H1 (cell line): ENCODE measurements around the gene NBPF3. TPM values are rescaled to one million over a fixed set of nuclear protein-coding genes. Genes with fewer than 3 reads are reported as not detected.

Experiments used
- CTCF ChIA-PET: fragments of 300-600 bp; sonication (Branson Sonifier 250); formaldehyde crosslinking; loops from one replicate; lab custom pipeline; 2021; ENCODE audit not compliant: partially characterized antibody; lab: Charles Lee
- POLR2A ChIA-PET: fragments of 300-600 bp; sonication (Branson Sonifier 250); formaldehyde crosslinking; loops from one replicate; lab custom pipeline; 2021; ENCODE audit warnings: inconsistent platforms; ENCODE audit not compliant: partially characterized antibody; lab: Charles Lee
- DNase-seq, 2 experiments: peaks; one replicate each; pipeline versions ENCODE4 v3.0.0 to v3.0.0-alpha.2; 2010 to 2022; ENCODE audit warnings: low spot score in 2 of 2, low read depth in 1 of 2, mixed read lengths in 1 of 2
- FAIRE-seq: peaks from 2 replicates; lab custom pipeline; 2011; peaks lifted over from hg19 to GRCh38; lab: Jason Lieb, UNC
- H2AFZ ChIP-seq: 2 replicates; pipeline ENCODE4 v1.8.1; 2012; ENCODE audit warnings: low read length, inconsistent platforms
- H2AK5ac ChIP-seq: 2 replicates; pipeline ENCODE4 v1.6.1; 2013; ENCODE audit warnings: low read depth, low read length
- H2BK120ac ChIP-seq: replicated peaks from 2 replicates; pipeline ENCODE3; 2013; ENCODE audit warnings: low read depth, low read length, inconsistent platforms
- H2BK12ac ChIP-seq: 2 replicates; pipeline ENCODE4 v1.6.1; 2013; ENCODE audit warnings: low read depth, low read length
- H2BK15ac ChIP-seq: 2 replicates; pipeline ENCODE4 v1.6.1; 2013; ENCODE audit warnings: low read length
- H2BK20ac ChIP-seq: 2 replicates; pipeline ENCODE4 v1.6.1; 2013; ENCODE audit warnings: low read length
- H2BK5ac ChIP-seq: 2 replicates; pipeline ENCODE4 v1.6.1; 2013; ENCODE audit warnings: low read depth, low read length
- H3K14ac ChIP-seq: 2 replicates; pipeline ENCODE4 v1.6.1; 2013; ENCODE audit warnings: inconsistent platforms; ENCODE audit not compliant: insufficient read length
- H3K18ac ChIP-seq: 2 replicates; pipeline ENCODE4 v1.6.1; 2013; ENCODE audit warnings: low read length; ENCODE audit errors: extremely low read depth
- H3K23ac ChIP-seq: 2 replicates; pipeline ENCODE4 v1.6.1; 2013; ENCODE audit warnings: inconsistent platforms; ENCODE audit not compliant: insufficient read length
- H3K23me2 ChIP-seq: 2 replicates; pipeline ENCODE4 v1.6.1; 2013; ENCODE audit warnings: low read depth, low read length
- H3K27ac ChIP-seq: 2 replicates; pipeline ENCODE4 v1.6.1; 2011; ENCODE audit warnings: low read depth, low read length, inconsistent platforms
- H3K27me3 ChIP-seq, 4 experiments: replicated peaks in 1 of 4; 1 replicate in 1 of 4; 2 replicates in 3 of 4; pipeline versions ENCODE4 v1.6.1 to v1.8.1; 2011 to 2013; ENCODE audit warnings: low read length in 3 of 4, mild to moderate bottlenecking in 3 of 4, inconsistent platforms in 2 of 4, mixed read lengths in 2 of 4, moderate library complexity in 1 of 4; ENCODE audit not compliant: control insufficient read depth in 3 of 4, insufficient read depth in 3 of 4; ENCODE audit errors: extremely low read depth in 1 of 4
- H3K36me3 ChIP-seq, 4 experiments: 2 replicates each; pipeline versions ENCODE4 v1.6.1 to v1.8.1; 2011 to 2013; ENCODE audit warnings: mild to moderate bottlenecking in 4 of 4, low read length in 3 of 4, moderate library complexity in 2 of 4, control low read depth in 1 of 4, inconsistent platforms in 1 of 4; ENCODE audit not compliant: insufficient read depth in 4 of 4, control insufficient read depth in 2 of 4
- H3K4ac ChIP-seq: replicated peaks from 2 replicates; pipeline ENCODE3; 2013; ENCODE audit warnings: low read length, low read depth, mixed read lengths, inconsistent platforms; ENCODE audit not compliant: insufficient read length
- H3K4me1 ChIP-seq, 4 experiments: replicated peaks in 1 of 4; 1 replicate in 1 of 4; 2 replicates in 3 of 4; pipeline versions ENCODE4 v1.6.1 to v1.8.1; 2011 to 2013; ENCODE audit warnings: low read length in 3 of 4, inconsistent platforms in 2 of 4, mixed read lengths in 1 of 4; ENCODE audit not compliant: insufficient read depth in 4 of 4, control insufficient read depth in 3 of 4
- H3K4me2 ChIP-seq, 2 experiments: 2 replicates each; pipeline versions ENCODE4 v1.6.1 to v1.8.1; 2011 to 2013; ENCODE audit warnings: low read depth in 2 of 2, low read length in 2 of 2, control low read depth in 1 of 2, inconsistent platforms in 1 of 2, mild to moderate bottlenecking in 1 of 2; ENCODE audit not compliant: insufficient read depth in 1 of 2
- H3K4me3 ChIP-seq, 4 experiments: fragments of 200-600, 300-600 bp in 1 of 4; sonication (generic), shearing (Covaris generic), sonication (Bioruptor Twin) in 1 of 4; 2 replicates each; pipeline versions ENCODE4 v1.5.1 to v1.8.1; 2011 to 2016; ENCODE audit warnings: low read length in 4 of 4, low read depth in 3 of 4, control low read depth in 2 of 4, inconsistent platforms in 2 of 4, mild to moderate bottlenecking in 2 of 4, mixed read lengths in 1 of 4, moderate library complexity in 1 of 4; ENCODE audit not compliant: insufficient read depth in 2 of 4; ENCODE audit errors: extremely low read depth in 1 of 4
- H3K56ac ChIP-seq: replicated peaks from 2 replicates; pipeline ENCODE3; 2013; ENCODE audit warnings: low read depth, mild to moderate bottlenecking, mixed read lengths, low read length, inconsistent platforms; ENCODE audit not compliant: insufficient read length
- H3K79me1 ChIP-seq: 2 replicates; pipeline ENCODE4 v1.6.1; 2013; ENCODE audit warnings: low read depth, low read length, control low read depth
- H3K79me2 ChIP-seq, 2 experiments: 2 replicates each; pipeline versions ENCODE4 v1.6.1 to v1.8.1; 2012 to 2013; ENCODE audit warnings: low read length in 2 of 2, mild to moderate bottlenecking in 2 of 2, inconsistent platforms in 1 of 2; ENCODE audit not compliant: insufficient read depth in 2 of 2, control insufficient read depth in 1 of 2
- H3K9ac ChIP-seq, 4 experiments: replicated peaks in 1 of 4; 1 replicate in 1 of 4; 2 replicates in 3 of 4; pipeline versions ENCODE4 v1.6.1 to v1.8.1; 2011 to 2013; ENCODE audit warnings: low read depth in 3 of 4, low read length in 3 of 4, control low read depth in 2 of 4, mild to moderate bottlenecking in 2 of 4, moderate library complexity in 2 of 4, inconsistent platforms in 1 of 4; ENCODE audit errors: extremely low read depth in 1 of 4
- H3K9me3 ChIP-seq, 2 experiments: 2 replicates each; pipeline versions ENCODE4 v1.6.1 to v1.8.1; 2012 to 2013; ENCODE audit warnings: mild to moderate bottlenecking in 2 of 2, moderate library complexity in 2 of 2, control low read depth in 1 of 2, inconsistent platforms in 1 of 2, low read depth in 1 of 2, low read length in 1 of 2, mixed read lengths in 1 of 2; ENCODE audit not compliant: insufficient read depth in 2 of 2
- H4K20me1 ChIP-seq, 2 experiments: replicated peaks in 1 of 2; 2 replicates each; pipeline versions ENCODE3 to v1.8.1; 2011 to 2013; ENCODE audit warnings: inconsistent platforms in 2 of 2, low read length in 2 of 2, mild to moderate bottlenecking in 1 of 2; ENCODE audit not compliant: insufficient read depth in 2 of 2, control insufficient read depth in 1 of 2
- H4K5ac ChIP-seq: 2 replicates; pipeline ENCODE4 v1.6.1; 2013; ENCODE audit warnings: low read length, low read depth, mixed read lengths, inconsistent platforms; ENCODE audit not compliant: insufficient read length
- H4K8ac ChIP-seq: 2 replicates; pipeline ENCODE4 v1.8.0; 2013; ENCODE audit warnings: mild to moderate bottlenecking, moderate library complexity, low read length, inconsistent platforms; ENCODE audit not compliant: insufficient read depth; ENCODE audit errors: extremely low read depth
- H4K91ac ChIP-seq: replicated peaks from 2 replicates; pipeline ENCODE3; 2013; ENCODE audit warnings: low read length, mixed read lengths, inconsistent platforms; ENCODE audit not compliant: insufficient read length
- CBX5 ChIP-seq: fragments of 300-800, 300-1000 bp; sonication (generic); IDR thresholded peaks from 2 replicates; pipeline ENCODE4 v1.7.1; 2016; ENCODE audit warnings: antibody characterized with exemption, low read length, low read depth
- WGBS, 2 experiments: shearing (Covaris generic) in 1 of 2; methylation state at CpG; one replicate each; pipeline versions ENCODE4 v1.1.6 to v1.1.7; 2013 to 2015; ENCODE audit warnings: low lambda C conversion rate in 2 of 2, mixed read lengths in 2 of 2, inconsistent platforms in 1 of 2, low coverage in 1 of 2, missing lambda C conversion rate in 1 of 2; ENCODE audit not compliant: insufficient replicate concordance in 2 of 2, insufficient coverage in 1 of 2, insufficient read length in 1 of 2; ENCODE audit errors: extremely low coverage in 1 of 2, missing lambda C conversion rate in 1 of 2; 5-methylcytosine and 5-hydroxymethylcytosine counted together
- polyA plus RNA-seq, 7 experiments: library from polyadenylated mRNA; depleted of rRNA in 3 of 7; stranded (reverse) in 5 of 7; unstranded in 2 of 7; fragments of >200 nt in 5 of 7; fragments of 200-250 nt in 2 of 7; gene quantifications; 1 replicate in 5 of 7; 2 replicates in 1 of 7; 4 replicates in 1 of 7; pipeline versions ENCODE4 v1.2.1 to v1.2.3, GENCODE V29; 2011 to 2013; ENCODE audit warnings: missing spikeins in 2 of 7, mixed read lengths in 2 of 7
- total RNA-seq: library from RNA; stranded (reverse); fragmentation: NEBNext Ultra II Directional; extraction: Animal tissue kit (Norgen Biotek cat#: 25700); gene quantifications from 2 replicates; pipeline ENCODE4 v1.2.1, GENCODE V29; 2021
- TF ChIP-seq, protein P1 (sequence below): IDR thresholded peaks from 2 replicates; pipeline ENCODE4 v1.6.1; 2012; ENCODE audit warnings: inconsistent platforms

The NBPF3 gene
- total and polyA plus RNA-seq, 2 of the 8 experiments (the other 6 are each of a cell fraction or from before 2014, with no cell fraction given), result 3.8 to 4.3 TPM

DNA sequence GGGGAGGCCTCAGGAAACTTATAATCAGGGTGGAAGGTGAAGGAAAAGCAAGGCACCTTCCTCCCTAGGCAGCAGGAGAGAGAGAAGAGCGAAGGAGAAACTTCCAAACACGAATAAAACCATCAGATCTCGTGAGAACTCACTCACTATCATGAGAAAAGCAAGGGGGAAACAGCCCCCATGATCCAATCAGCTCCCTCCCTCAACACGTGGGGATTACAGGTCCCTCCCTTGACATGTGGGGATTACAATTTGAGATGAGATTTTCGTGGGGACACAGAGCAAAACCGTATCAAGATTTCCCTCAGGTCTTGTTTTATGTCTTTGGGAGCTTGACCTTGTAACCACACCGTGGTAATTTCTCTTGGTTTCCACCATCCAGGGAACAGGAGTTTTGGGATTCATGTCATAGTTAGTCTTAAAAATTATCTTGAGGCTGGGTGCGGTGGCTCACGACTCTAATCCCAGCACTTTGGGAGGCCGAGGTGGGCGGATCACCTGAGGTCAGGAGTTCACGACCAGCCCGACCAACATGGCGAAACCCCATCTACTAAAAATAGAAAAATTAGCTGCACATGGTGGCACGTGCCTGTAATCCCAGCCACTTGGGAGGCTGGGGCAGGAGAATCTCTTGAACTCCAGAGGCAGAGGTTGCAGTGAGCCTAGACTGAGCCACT is 47.2 kb upstream of the NBPF3 start:
- no peak overlapping the region for H3K56ac ChIP-seq
- no peaks in the 10 kb centered on the region for H3K27me3 ChIP-seq
- H3K9ac ChIP-seq, result no peak overlapping the region
- no peak overlapping the region for H3K4ac ChIP-seq
- no peaks in the 10 kb centered on the region for H3K36me3 ChIP-seq
- DNase-seq (no peak), FAIRE-seq (no peak)
- H2BK120ac ChIP-seq, result no peak overlapping the region
- no peak overlapping the region for H2BK15ac ChIP-seq
- H4K8ac ChIP-seq, result no peak overlapping the region
- no peaks in the 10 kb centered on the region for H3K79me2 ChIP-seq
- no peak overlapping the region for H3K18ac ChIP-seq
- H2BK12ac ChIP-seq, result no peak overlapping the region
- ChIA-PET POLR2A (no interaction called here), CTCF (interaction anchor here (1.0 kb wide), 1 partner anchor 24 kb away, joined by 3 read pairs; no protein-coding TSS in a partner anchor)
- H3K79me1 ChIP-seq, result no peaks in the 10 kb centered on the region
- no peak overlapping the region for H2BK5ac ChIP-seq
- no peak overlapping the region for H3K27ac ChIP-seq
- no peak overlapping the region for H4K5ac ChIP-seq
- H3K4me2 ChIP-seq, result no peak overlapping the region
- H4K91ac ChIP-seq, result no peak overlapping the region
- no peak overlapping the region for H2BK20ac ChIP-seq
- H3K4me3 ChIP-seq, result no peak overlapping the region
- H2AFZ ChIP-seq, result no peak overlapping the region
- no peaks in the 10 kb centered on the region for H4K20me1 ChIP-seq
- no peaks in the 10 kb centered on the region for H3K4me1 ChIP-seq
- WGBS, 2 experiments, result 90% methylated on average over 15 of the region's 15 CpGs; no CpG with 5 or more reads in 1 of the 2 experiments
- no peaks in the 10 kb centered on the region; a peak in 1 of 4 replicates for H3K9me3 ChIP-seq
- H3K23ac ChIP-seq, result no peak overlapping the region
- H3K14ac ChIP-seq, result no peak overlapping the region
- H2AK5ac ChIP-seq, result no peak overlapping the region
- no peaks in the 10 kb centered on the region for H3K23me2 ChIP-seq
- TF ChIP-seq, protein P1, sequence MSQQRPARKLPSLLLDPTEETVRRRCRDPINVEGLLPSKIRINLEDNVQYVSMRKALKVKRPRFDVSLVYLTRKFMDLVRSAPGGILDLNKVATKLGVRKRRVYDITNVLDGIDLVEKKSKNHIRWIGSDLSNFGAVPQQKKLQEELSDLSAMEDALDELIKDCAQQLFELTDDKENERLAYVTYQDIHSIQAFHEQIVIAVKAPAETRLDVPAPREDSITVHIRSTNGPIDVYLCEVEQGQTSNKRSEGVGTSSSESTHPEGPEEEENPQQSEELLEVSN, result no peak
- TF ChIP-seq CBX5, result no peak
